ENCODE results near the gene JTB.
A peak's percentile ranks its signal among the peaks of the same experiment; 100 is the strongest.

The JTB gene

GRCh38 chr1:153953859-153954365 lies 23.6 kb downstream of the JTB start:
- no peak for DNase-seq (ENCODE audit: low spot score)

- no peak for DNase-seq (ENCODE audit: low spot score)
These were observed 25.7 kb downstream of the JTB start for GRCh38 chr1:153951801-153952200.

GRCh38 chr1:153951183-153951582 lies 26.3 kb downstream of the JTB start:
- no peak for DNase-seq (ENCODE audit: low spot score)

GRCh38 chr1:153946622-153947241 lies 30.7 kb downstream of the JTB start, which contains the start of gene DENND4B:
Gene DENND4B, minus strand, starts transcription at chr1:153946718. Its CDS starts 2,344 bp downstream, at chr1:153944374.
- peak; percentile 94 for DNase-seq (ENCODE audit: low spot score)

GRCh38 chr1:153945795-153946621 lies 31.5 kb downstream of the JTB start:
- DNase-seq (ENCODE audit: low spot score), result no peak

- DNase-seq (ENCODE audit: low spot score), result no peak
These were observed 32.2 kb downstream of the JTB start for GRCh38 chr1:153945131-153945794.

GRCh38 chr1:153944827-153945117 lies 32.7 kb downstream of the JTB start:
- no peak for DNase-seq (ENCODE audit: low spot score)

- no peak for DNase-seq (ENCODE audit: low spot score)
These were observed 33.3 kb downstream of the JTB start for GRCh38 chr1:153944005-153944826.

- DNase-seq (ENCODE audit: low spot score), result no peak
These were observed 34.5 kb downstream of the JTB start for GRCh38 chr1:153942766-153943549.

- DNase-seq (ENCODE audit: low spot score), result no peak
These were observed 35.4 kb downstream of the JTB start for GRCh38 chr1:153941826-153942725.

- no peak for DNase-seq (ENCODE audit: low spot score)
These were observed 36.7 kb downstream of the JTB start for GRCh38 chr1:153940756-153941155.

- DNase-seq (ENCODE audit: low spot score), result no peak
These were observed 38.0 kb downstream of the JTB start for GRCh38 chr1:153939476-153939875.

- no peak for DNase-seq (ENCODE audit: low spot score)
These were observed 38.5 kb downstream of the JTB start for GRCh38 chr1:153938996-153939395.

GRCh38 chr1:153937331-153937730 lies 40.1 kb downstream of the JTB start:
- no peak for DNase-seq (ENCODE audit: low spot score)

- DNase-seq (ENCODE audit: low spot score), result no peak
These were observed 41.3 kb downstream of the JTB start for GRCh38 chr1:153936011-153936802.

- DNase-seq (ENCODE audit: low spot score), result no peak
These were observed 42.7 kb downstream of the JTB start for GRCh38 chr1:153934746-153935145.

GRCh38 chr1:153933955-153934354 lies 43.5 kb downstream of the JTB start:
- DNase-seq (ENCODE audit: low spot score), result no peak

GRCh38 chr1:153933430-153933829 lies 44.0 kb downstream of the JTB start:
- DNase-seq (ENCODE audit: low spot score), result no peak
